GM12873 (cell line): ENCODE results near the gene EIF2S2.

Experiments
- CTCF ChIP-seq: IDR thresholded peaks from 2 replicates; pipeline ENCODE4 v1.5.1; 2012; ENCODE audit warnings: low read depth, mild to moderate bottlenecking, moderate library complexity, low read length, control low read depth; ENCODE audit not compliant: insufficient read depth; ENCODE audit errors: missing control alignments

EIF2S2 gene

GRCh38 chr20:34069341-34070078, 42.5 kb downstream of the EIF2S2 start:
- TF ChIP-seq CTCF, result peak; percentile 74

GRCh38 chr20:34068001-34068400, 44.0 kb downstream of the EIF2S2 start:
- no peak for TF ChIP-seq CTCF

- no peak for TF ChIP-seq CTCF
These were observed 45.5 kb downstream of the EIF2S2 start for GRCh38 chr20:34066476-34067090.

- no peak for TF ChIP-seq CTCF
These were observed 46.8 kb downstream of the EIF2S2 start for GRCh38 chr20:34065260-34065659.

GRCh38 chr20:34064286-34064685, 47.8 kb downstream of the EIF2S2 start:
- TF ChIP-seq CTCF, result no peak

GRCh38 chr20:34062570-34063482, 49.2 kb downstream of the EIF2S2 start:
- no peak for TF ChIP-seq CTCF

- no peak for TF ChIP-seq CTCF
These were observed 50.3 kb downstream of the EIF2S2 start for GRCh38 chr20:34061695-34062094.
